DOHH2 (cell line): ENCODE results near the gene ABAT.

Experiments used
- H3F3A ChIP-seq: fragments of 200-600 bp; sonication (generic), shearing (Covaris generic); 2 replicates; pipeline ENCODE4 v1.6.0; 2016; ENCODE audit warnings: antibody characterized with exemption, mild to moderate bottlenecking; ENCODE audit not compliant: control insufficient read depth, insufficient read depth
- H3K27ac ChIP-seq: fragments of 200-600 bp; sonication (generic); 2 replicates; pipeline ENCODE4 v1.5.1; 2014; ENCODE audit warnings: low read depth, mild to moderate bottlenecking, low read length, moderate library complexity
- H3K27me3 ChIP-seq: fragments of 200-600 bp; sonication (generic); 2 replicates; pipeline ENCODE4 v1.6.1; 2014; ENCODE audit warnings: mild to moderate bottlenecking, low read length, mixed read lengths; ENCODE audit not compliant: control insufficient read depth
- H3K36me3 ChIP-seq: fragments of 200-600 bp; sonication (generic); 2 replicates; pipeline ENCODE4 v1.6.1; 2014; ENCODE audit warnings: mild to moderate bottlenecking, low read length, moderate library complexity, mixed read lengths; ENCODE audit not compliant: control insufficient read depth
- H3K4me1 ChIP-seq: fragments of 200-600 bp; sonication (generic); 2 replicates; pipeline ENCODE4 v1.6.1; 2014; ENCODE audit warnings: mild to moderate bottlenecking, low read length, mixed read lengths; ENCODE audit not compliant: control insufficient read depth
- H3K4me2 ChIP-seq: fragments of 200-600 bp; sonication (generic); 2 replicates; pipeline ENCODE4 v1.6.0; 2014; ENCODE audit warnings: mild to moderate bottlenecking, low read length, moderate library complexity
- H3K4me3 ChIP-seq: fragments of 200-600 bp; sonication (generic); 2 replicates; pipeline ENCODE4 v1.5.1; 2014; ENCODE audit warnings: mild to moderate bottlenecking, low read length, mixed read lengths
- H3K79me2 ChIP-seq: fragments of 200-600 bp; sonication (generic); 2 replicates; pipeline ENCODE4 v1.6.1; 2014; ENCODE audit warnings: mild to moderate bottlenecking, low read length, mixed read lengths; ENCODE audit not compliant: control insufficient read depth
- H3K9me2 ChIP-seq: fragments of 200-600 bp; sonication (generic); replicated peaks from 2 replicates; pipeline ENCODE4 v1.6.1; 2014; ENCODE audit warnings: mild to moderate bottlenecking, low read length, mixed read lengths; ENCODE audit not compliant: control insufficient read depth
- H3K9me3 ChIP-seq: fragments of 200-600 bp; sonication (generic); 2 replicates; pipeline ENCODE4 v1.6.1; 2014; ENCODE audit warnings: antibody characterized with exemption, low read length, mixed read lengths; ENCODE audit not compliant: control insufficient read depth, insufficient read depth
- H4K20me1 ChIP-seq: fragments of 200-600 bp; sonication (generic); 2 replicates; pipeline ENCODE4 v1.6.0; 2014; ENCODE audit warnings: low read depth, mild to moderate bottlenecking, antibody characterized with exemption, low read length, moderate library complexity; ENCODE audit not compliant: control insufficient read depth, insufficient read depth
- CTCF ChIP-seq: fragments of 200-600 bp; sonication (generic); IDR thresholded peaks from one replicate; pipeline ENCODE4 v1.5.1; 2014; ENCODE audit warnings: antibody characterized with exemption, mild to moderate bottlenecking, low read depth, low read length; ENCODE audit not compliant: poor library complexity, severe bottlenecking
- EZH2phosphoT487 ChIP-seq: fragments of 200-600 bp; sonication (generic); IDR thresholded peaks from 2 replicates; pipeline ENCODE4 v1.6.1; 2017; ENCODE audit warnings: borderline replicate concordance, mild to moderate bottlenecking, antibody characterized with exemption, low read length, moderate library complexity, mixed read lengths

ABAT gene

GRCh38 chr16:8646326-8647053 is 27.9 kb upstream of the ABAT start:
- H3K27me3 ChIP-seq = no peaks in the 10 kb centered on the region
- no peak overlapping the region for H3K4me2 ChIP-seq
- no peak overlapping the region for H3K27ac ChIP-seq
- H3K4me1 ChIP-seq = no peaks in the 10 kb centered on the region
- H3K9me3 ChIP-seq = no peaks in the 10 kb centered on the region
- peaks cover 53% of the 10 kb centered on the region for H3K36me3 ChIP-seq
- TF ChIP-seq CTCF = no peak
- TF ChIP-seq EZH2phosphoT487 = no peak
- H4K20me1 ChIP-seq = no peaks in the 10 kb centered on the region
- H3F3A ChIP-seq = no peaks in the 10 kb centered on the region
- no peak overlapping the region for H3K4me3 ChIP-seq
- H3K9me2 ChIP-seq = no peaks in the 10 kb centered on the region
- H3K79me2 ChIP-seq = no peaks in the 10 kb centered on the region

- peaks cover 40% of the 10 kb centered on the region for H3K36me3 ChIP-seq
- H3K9me2 ChIP-seq = no peaks in the 10 kb centered on the region
- H3K4me1 ChIP-seq = no peaks in the 10 kb centered on the region
- no peaks in the 10 kb centered on the region for H3F3A ChIP-seq
- no peak for TF ChIP-seq CTCF
- no peak for TF ChIP-seq EZH2phosphoT487
- H3K4me3 ChIP-seq = no peak overlapping the region
- no peaks in the 10 kb centered on the region for H4K20me1 ChIP-seq
- no peak overlapping the region for H3K4me2 ChIP-seq
- H3K27ac ChIP-seq = no peak overlapping the region
- no peaks in the 10 kb centered on the region for H3K27me3 ChIP-seq
- H3K9me3 ChIP-seq = no peaks in the 10 kb centered on the region
- no peaks in the 10 kb centered on the region for H3K79me2 ChIP-seq
Observed at GRCh38 chr16:8647721-8648318, 26.6 kb upstream of the ABAT start.

GRCh38 chr16:8648877-8649276 is 25.5 kb upstream of the ABAT start:
- Histone ChIP-seq H3K4me3 (no peak overlapping the region), H3K27ac (no peak overlapping the region), H3K36me3 (peaks cover 35% of the 10 kb centered on the region), H3F3A (no peaks in the 10 kb centered on the region), H4K20me1 (no peaks in the 10 kb centered on the region), H3K4me1 (no peaks in the 10 kb centered on the region), H3K79me2 (no peaks in the 10 kb centered on the region), H3K9me2 (no peaks in the 10 kb centered on the region), H3K27me3 (no peaks in the 10 kb centered on the region), H3K4me2 (no peak overlapping the region), H3K9me3 (no peaks in the 10 kb centered on the region)
- TF ChIP-seq CTCF = no peak
- TF ChIP-seq EZH2phosphoT487 = no peak
